ENCODE data around the gene INHBE. TPM values are rescaled to one million over a fixed set of nuclear protein-coding genes. Genes with fewer than 3 reads are reported as not detected.
A peak's percentile ranks its signal among the peaks of the same experiment; 100 is the strongest.

The INHBE gene
- total RNA-seq, 1 donor from 2014 or later: 0.61 TPM

DNA sequence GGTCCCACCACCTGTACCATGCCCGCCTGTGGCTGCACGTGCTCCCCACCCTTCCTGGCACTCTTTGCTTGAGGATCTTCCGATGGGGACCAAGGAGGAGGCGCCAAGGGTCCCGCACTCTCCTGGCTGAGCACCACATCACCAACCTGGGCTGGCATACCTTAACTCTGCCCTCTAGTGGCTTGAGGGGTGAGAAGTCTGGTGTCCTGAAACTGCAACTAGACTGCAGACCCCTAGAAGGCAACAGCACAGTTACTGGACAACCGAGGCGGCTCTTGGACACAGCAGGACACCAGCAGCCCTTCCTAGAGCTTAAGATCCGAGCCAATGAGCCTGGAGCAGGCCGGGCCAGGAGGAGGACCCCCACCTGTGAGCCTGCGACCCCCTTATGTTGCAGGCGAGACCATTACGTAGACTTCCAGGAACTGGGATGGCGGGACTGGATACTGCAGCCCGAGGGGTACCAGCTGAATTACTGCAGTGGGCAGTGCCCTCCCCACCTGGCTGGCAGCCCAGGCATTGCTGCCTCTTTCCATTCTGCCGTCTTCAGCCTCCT lies 1.1 kb downstream of the INHBE start:
- peaks cover 41% of the 10 kb centered on the region for H3K27me3 Mint-ChIP-seq (ENCODE audit: low read depth)
- H3K27ac Mint-ChIP-seq (ENCODE audit: unreplicated experiment): no peak overlapping the region
- H3K9me3 Mint-ChIP-seq: no peaks in the 10 kb centered on the region
- H3K4me1 Mint-ChIP-seq: peaks cover 32% of the 10 kb centered on the region
- peak overlapping the region; percentile 77 for H3K4me3 Mint-ChIP-seq
- no peaks in the 10 kb centered on the region for H3K36me3 Mint-ChIP-seq (ENCODE audit: low read depth)
- DNase-seq (ENCODE audit: low read depth, low spot score): peak; percentile 39
- TF ChIP-seq, protein P1, sequence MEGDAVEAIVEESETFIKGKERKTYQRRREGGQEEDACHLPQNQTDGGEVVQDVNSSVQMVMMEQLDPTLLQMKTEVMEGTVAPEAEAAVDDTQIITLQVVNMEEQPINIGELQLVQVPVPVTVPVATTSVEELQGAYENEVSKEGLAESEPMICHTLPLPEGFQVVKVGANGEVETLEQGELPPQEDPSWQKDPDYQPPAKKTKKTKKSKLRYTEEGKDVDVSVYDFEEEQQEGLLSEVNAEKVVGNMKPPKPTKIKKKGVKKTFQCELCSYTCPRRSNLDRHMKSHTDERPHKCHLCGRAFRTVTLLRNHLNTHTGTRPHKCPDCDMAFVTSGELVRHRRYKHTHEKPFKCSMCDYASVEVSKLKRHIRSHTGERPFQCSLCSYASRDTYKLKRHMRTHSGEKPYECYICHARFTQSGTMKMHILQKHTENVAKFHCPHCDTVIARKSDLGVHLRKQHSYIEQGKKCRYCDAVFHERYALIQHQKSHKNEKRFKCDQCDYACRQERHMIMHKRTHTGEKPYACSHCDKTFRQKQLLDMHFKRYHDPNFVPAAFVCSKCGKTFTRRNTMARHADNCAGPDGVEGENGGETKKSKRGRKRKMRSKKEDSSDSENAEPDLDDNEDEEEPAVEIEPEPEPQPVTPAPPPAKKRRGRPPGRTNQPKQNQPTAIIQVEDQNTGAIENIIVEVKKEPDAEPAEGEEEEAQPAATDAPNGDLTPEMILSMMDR (conservative IDR thresholded peaks at IDR 0.05): peak; percentile 64

DNA sequence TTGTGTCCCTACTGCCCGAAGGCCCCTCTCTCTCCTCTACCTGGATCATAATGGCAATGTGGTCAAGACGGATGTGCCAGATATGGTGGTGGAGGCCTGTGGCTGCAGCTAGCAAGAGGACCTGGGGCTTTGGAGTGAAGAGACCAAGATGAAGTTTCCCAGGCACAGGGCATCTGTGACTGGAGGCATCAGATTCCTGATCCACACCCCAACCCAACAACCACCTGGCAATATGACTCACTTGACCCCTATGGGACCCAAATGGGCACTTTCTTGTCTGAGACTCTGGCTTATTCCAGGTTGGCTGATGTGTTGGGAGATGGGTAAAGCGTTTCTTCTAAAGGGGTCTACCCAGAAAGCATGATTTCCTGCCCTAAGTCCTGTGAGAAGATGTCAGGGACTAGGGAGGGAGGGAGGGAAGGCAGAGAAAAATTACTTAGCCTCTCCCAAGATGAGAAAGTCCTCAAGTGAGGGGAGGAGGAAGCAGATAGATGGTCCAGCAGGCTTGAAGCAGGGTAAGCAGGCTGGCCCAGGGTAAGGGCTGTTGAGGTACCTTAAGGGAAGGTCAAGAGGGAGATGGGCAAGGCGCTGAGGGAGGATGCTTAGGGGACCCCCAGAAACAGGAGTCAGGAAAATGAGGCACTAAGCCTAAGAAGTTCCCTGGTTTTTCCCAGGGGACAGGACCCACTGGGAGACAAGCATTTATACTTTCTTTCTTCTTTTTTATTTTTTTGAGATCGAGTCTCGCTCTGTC lies 1.8 kb downstream of the INHBE start:
- TF ChIP-seq, protein P1 (conservative IDR thresholded peaks at IDR 0.05): no peak
- Mint-ChIP-seq H3K36me3 (ENCODE audit: low read depth) (no peaks in the 10 kb centered on the region), H3K27ac (ENCODE audit: unreplicated experiment) (no peak overlapping the region), H3K9me3 (no peaks in the 10 kb centered on the region), H3K4me1 (peaks cover 37% of the 10 kb centered on the region), H3K4me3 (peak overlapping the region; percentile 77), H3K27me3 (ENCODE audit: low read depth) (peaks cover 47% of the 10 kb centered on the region)
- DNase-seq (ENCODE audit: low read depth, low spot score): no peak

DNA sequence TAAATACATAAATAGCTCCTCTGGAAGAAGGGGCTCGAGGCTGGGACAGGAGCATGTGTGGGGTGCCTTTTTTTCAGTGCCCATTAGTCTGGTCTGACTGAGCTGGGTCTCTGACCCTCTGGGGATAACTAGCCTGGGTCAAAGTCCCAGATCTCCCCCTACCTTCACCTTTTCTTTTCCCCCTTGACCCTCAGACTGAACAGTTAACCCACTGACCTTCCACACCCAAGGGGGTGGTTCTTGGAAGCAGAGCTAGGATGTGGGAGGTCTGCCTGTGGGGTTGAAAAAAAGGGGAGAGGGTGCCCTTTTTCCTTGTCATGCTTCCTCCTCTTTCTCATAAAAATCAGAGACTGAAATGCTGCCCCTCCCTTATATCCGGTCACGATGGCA lies 3.6 kb downstream of the INHBE start:
- no peaks in the 10 kb centered on the region for H3K36me3 Mint-ChIP-seq (ENCODE audit: low read depth)
- no peak for DNase-seq (ENCODE audit: low read depth, low spot score)
- H3K9me3 Mint-ChIP-seq: no peaks in the 10 kb centered on the region
- peaks cover 41% of the 10 kb centered on the region for H3K4me1 Mint-ChIP-seq
- H3K27ac Mint-ChIP-seq (ENCODE audit: unreplicated experiment): peak overlapping the region; percentile 94
- TF ChIP-seq, protein P1 (conservative IDR thresholded peaks at IDR 0.05): no peak
- peak overlapping the region; percentile 95 for H3K4me3 Mint-ChIP-seq
- peaks cover 58% of the 10 kb centered on the region for H3K27me3 Mint-ChIP-seq (ENCODE audit: low read depth)

DNA sequence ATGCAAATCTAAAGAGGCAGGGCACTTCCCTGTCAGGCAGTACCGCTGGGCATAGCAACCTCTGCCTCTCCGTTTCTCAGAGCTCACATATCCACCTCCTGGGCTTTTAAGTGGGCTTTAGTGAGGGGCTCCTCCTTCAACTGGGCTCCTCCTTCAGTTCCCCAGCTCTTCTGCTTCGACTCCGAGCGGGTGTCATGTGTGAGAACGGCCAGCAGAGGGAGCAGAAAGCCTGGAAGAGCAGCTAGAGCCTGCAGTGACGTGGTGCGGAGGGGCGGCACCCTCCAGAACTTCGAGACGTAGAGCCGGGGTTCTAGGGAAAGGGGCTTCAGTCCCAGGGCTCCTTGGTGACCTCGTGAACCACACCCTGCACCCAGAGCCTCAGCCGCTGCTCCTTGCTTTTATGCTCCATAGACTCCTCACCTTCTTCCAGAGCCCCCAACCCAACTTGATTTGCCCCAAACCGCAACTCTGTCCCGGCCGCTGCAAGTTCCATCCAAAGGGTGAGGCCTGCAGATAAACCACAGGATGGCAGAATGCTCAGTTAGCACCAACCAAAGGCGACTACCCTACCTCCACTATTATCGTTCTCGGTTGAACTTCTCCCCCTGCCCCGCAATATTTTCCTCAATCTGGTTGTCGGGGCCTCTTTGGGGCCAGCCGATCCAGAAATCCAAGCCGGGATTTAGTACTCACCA lies 4.1 kb downstream of the INHBE start:
- Mint-ChIP-seq H3K27ac (ENCODE audit: unreplicated experiment) (peak overlapping the region; percentile 94), H3K9me3 (no peaks in the 10 kb centered on the region), H3K27me3 (ENCODE audit: low read depth) (peaks cover 63% of the 10 kb centered on the region), H3K4me3 (peak overlapping the region; percentile 95), H3K4me1 (peaks cover 41% of the 10 kb centered on the region), H3K36me3 (ENCODE audit: low read depth) (no peaks in the 10 kb centered on the region)
- peak; percentile 99 for DNase-seq (ENCODE audit: low read depth, low spot score)
- TF ChIP-seq, protein P1 (conservative IDR thresholded peaks at IDR 0.05): peak; percentile 88

DNA sequence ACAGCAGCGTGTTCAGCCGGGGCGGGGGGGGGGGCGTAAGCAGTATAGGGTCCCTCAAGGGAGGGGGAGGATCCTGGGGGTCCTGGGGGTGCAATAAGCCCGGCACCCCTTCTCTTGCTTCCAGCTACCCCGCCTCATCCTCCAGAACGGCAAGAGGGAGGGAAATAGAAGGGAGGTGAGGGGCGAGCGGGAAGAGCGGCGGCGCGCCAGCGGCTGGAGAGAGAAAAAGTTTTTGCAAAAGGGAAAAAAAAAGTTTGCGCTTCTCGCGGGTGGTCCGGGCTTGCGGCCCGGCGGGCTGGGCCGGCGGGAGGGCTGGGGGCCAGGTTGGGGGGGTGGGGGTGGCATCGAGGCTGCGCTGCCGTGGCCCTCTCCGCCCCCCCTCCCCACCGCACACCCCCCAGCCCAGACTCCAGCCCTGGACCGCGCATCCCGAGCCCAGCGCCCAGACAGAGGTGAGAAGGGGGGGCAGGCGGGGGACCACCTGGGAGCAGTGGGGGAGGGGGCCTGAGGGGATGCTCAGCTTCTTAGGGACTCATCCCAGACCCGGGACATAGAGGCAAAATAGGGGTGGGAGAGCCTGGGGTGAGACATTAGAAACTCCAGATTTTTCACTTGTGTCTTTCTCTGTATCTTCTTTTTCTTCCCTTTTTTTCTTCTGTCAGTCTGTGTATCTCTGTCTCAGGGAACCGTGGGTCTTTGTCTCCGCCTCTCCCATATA lies 4.8 kb downstream of the INHBE start, which contains the start of gene GLI1:
Gene GLI1 (plus strand): TSS at position 36 of the 718 bp plus-strand sequence. CDS start 3,907 bp downstream, outside the sequence.
- H3K36me3 Mint-ChIP-seq (ENCODE audit: low read depth): no peaks in the 10 kb centered on the region
- H3K27ac Mint-ChIP-seq (ENCODE audit: unreplicated experiment): peak within 1 kb of the TSS; percentile 94
- H3K4me1 Mint-ChIP-seq: peaks cover 41% of the 10 kb centered on the region
- TF ChIP-seq, protein P1 (conservative IDR thresholded peaks at IDR 0.05): no peak
- H3K27me3 Mint-ChIP-seq (ENCODE audit: low read depth): peaks cover 67% of the 10 kb centered on the region
- peak within 1 kb of the TSS; percentile 95 for H3K4me3 Mint-ChIP-seq
- no peaks in the 10 kb centered on the region for H3K9me3 Mint-ChIP-seq
- no peak for DNase-seq (ENCODE audit: low read depth, low spot score)

Data from neural crest cell (in vitro differentiated cells).